ENCODE measurements around the gene BMP10.

BMP10 gene

GRCh38 chr2:68837861-68838341 lies 33.3 kb downstream of the BMP10 start:
- H3K27ac ChIP-seq, result no peak overlapping the region
- TF ChIP-seq, protein P1, sequence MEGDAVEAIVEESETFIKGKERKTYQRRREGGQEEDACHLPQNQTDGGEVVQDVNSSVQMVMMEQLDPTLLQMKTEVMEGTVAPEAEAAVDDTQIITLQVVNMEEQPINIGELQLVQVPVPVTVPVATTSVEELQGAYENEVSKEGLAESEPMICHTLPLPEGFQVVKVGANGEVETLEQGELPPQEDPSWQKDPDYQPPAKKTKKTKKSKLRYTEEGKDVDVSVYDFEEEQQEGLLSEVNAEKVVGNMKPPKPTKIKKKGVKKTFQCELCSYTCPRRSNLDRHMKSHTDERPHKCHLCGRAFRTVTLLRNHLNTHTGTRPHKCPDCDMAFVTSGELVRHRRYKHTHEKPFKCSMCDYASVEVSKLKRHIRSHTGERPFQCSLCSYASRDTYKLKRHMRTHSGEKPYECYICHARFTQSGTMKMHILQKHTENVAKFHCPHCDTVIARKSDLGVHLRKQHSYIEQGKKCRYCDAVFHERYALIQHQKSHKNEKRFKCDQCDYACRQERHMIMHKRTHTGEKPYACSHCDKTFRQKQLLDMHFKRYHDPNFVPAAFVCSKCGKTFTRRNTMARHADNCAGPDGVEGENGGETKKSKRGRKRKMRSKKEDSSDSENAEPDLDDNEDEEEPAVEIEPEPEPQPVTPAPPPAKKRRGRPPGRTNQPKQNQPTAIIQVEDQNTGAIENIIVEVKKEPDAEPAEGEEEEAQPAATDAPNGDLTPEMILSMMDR (conservative IDR thresholded peaks at IDR 0.05), result no peak

DNA sequence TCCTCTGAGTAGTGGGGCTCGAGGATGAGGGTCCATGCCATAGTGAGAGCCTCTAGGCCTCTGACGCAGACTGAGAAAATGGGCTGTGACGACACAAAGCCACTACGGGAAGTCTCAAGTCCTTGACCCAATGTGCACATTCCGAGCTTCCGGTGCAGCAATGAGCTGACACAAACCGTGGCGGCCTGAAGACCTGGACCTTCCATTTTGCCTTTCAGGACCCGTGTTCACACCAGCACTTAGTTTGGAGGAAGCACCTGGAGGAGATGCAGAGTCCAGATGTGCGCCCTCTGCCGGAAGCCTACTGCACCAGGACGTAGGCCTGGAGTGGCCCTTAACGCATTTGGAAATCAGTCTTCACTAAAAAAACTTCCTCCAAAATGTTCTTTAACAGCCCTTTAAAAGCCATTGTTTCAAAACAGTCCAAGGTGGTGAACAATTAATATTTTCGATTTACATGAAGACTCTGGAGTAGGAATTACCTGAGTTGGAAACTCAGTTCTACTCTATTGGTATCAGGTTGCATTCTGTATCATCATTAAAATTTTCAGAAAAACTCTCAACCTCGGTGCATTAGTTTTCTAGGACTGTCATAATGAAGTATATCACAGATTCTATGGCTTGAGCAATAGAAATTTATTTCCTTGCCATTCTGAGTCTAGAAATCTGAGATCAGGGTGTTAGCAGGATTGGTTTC lies 33.9 kb downstream of the BMP10 start:
- TF ChIP-seq, protein P1 (conservative IDR thresholded peaks at IDR 0.05), result no peak; the same call in 1 of the 2 replicates

DNA sequence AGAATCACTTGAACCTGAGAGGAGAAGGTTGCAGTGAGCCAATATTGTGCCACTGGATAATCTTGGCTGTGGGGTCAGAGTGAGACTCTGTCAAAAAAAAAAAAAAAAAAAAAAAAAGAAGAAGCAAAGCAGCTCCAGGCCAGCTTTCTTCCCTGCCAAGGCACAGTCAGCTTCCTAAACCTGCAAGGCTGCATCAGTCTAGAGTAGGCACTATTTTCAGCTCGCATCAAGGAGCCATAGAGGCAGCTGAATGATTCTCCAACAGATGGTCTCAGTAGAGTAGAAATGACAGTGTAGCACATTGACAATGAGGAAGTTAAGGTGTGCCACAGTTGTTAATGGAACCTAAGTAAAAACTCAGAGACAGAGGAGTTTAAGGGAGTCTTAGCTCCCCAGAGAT lies 35.6 kb downstream of the BMP10 start:
- no peak overlapping the region for H3K27ac ChIP-seq

More for the DNA sequence above, 33.9 kb downstream of the BMP10 start:
- H3K27ac ChIP-seq, result no peak overlapping the region

DNA sequence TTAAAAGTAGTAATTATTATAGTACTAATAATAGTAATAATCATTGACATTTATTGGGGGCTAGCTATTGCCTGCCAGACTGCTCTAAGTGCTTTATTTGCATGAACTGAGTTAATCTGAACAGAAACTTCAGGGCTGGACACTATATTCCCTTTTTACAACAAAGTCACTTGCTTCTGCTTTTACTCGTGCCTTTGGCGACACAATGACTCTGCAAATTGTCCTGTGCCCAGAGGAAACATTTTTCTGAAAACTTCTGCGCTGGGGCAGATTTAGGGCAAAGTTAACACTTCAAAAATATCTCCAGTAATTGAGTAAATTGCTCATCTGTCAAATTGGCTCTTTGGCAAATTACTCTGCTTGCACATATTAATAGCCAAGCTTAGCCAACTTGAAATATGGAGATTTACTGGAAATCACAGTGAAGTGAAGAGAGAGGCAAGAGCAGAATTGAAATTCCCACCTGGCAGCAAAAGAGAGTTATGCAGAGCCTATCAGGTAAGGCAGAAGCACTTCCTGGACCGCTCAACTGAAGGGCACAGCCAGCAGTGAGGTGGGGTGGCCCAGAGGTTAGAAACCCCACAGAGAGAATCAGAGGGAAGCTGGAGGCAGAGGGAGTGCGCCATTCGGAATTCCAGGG lies 36.3 kb downstream of the BMP10 start:
- no peak overlapping the region for H3K27ac ChIP-seq
- TF ChIP-seq, protein P1 (conservative IDR thresholded peaks at IDR 0.05), result no peak

More for the DNA sequence above, 35.6 kb downstream of the BMP10 start:
- TF ChIP-seq, protein P1 (conservative IDR thresholded peaks at IDR 0.05), result no peak

DNA sequence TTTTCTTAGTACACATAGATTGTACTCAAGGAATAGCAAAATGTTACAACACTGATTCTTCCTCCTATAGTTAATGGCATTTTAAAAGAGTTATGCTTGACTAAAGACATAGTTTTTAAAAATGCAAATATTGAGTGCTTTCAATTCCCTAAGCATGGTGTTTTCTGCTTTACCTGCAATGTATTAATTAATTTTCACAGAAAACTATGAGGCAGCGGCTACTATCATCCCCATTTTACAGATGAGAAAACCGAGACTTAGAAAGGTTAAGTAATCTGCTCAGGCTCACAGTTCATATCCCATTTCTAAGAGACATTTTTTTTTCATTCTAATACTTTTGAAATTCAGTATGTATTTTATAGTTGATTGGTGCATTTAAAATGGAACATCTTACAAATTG lies 38.0 kb downstream of the BMP10 start:
- no peak overlapping the region for H3K27ac ChIP-seq
- TF ChIP-seq, protein P1 (conservative IDR thresholded peaks at IDR 0.05), result no peak

DNA sequence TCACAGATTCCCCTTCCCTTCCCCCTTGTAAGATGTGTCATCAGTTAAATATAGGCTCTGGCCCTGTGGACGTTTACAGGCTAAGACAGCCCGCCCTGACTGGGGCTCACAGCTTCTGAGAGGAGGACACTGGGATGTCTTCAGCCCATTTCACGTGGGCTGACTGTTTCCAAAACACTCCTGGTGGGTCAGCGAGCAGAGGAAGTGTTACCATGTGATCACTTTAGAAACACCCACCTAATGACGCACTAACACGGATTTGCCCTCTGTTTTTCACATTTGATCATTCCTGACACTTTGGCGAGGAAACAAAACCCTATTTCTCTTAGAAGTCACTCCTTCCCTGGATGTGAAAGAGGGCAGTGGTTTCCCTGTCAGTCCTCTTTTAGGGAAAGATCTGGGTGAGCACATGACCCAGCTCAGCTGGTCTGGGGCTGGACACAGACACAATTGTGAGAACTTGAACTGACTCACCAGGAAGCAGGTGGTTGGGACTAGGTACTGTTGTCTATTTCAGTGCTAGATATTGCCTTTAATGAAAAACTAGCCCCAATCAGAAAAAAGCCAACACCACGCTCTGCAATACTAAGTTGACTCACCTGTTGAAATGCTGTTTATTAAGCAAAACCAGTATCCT lies 38.8 kb downstream of the BMP10 start:
- H3K27ac ChIP-seq, result no peak overlapping the region
- TF ChIP-seq, protein P1 (conservative IDR thresholded peaks at IDR 0.05), result no peak

DNA sequence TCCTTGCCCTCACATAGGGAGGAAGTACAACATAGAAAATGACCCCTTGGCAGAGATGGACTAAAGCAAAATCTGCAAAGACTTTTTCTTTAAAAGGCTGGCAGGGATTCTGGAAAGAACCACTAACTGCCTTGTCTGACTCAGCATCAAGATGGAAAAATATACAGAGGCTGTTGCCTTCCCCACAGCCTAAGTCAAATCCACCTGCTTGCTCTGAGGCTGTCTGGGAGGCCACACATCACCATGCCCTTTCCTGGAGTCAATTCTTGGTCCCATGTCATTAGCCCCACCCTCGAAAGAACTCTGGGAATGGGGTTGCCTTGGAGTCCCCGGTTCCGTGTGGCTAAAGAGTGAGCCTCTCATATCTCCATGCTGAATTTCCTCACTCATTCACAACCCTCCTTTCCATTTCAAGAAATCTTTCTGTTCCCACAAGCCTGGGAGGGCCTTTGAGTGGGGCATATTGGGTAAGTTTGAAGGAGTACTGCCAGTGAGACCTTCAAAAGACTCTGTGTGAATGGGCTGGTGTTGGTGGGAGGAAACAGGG lies 39.4 kb downstream of the BMP10 start:
- no peak overlapping the region for H3K27ac ChIP-seq
- TF ChIP-seq, protein P1 (conservative IDR thresholded peaks at IDR 0.05), result no peak
